ENCODE results near the gene SLC25A44.

DNA sequence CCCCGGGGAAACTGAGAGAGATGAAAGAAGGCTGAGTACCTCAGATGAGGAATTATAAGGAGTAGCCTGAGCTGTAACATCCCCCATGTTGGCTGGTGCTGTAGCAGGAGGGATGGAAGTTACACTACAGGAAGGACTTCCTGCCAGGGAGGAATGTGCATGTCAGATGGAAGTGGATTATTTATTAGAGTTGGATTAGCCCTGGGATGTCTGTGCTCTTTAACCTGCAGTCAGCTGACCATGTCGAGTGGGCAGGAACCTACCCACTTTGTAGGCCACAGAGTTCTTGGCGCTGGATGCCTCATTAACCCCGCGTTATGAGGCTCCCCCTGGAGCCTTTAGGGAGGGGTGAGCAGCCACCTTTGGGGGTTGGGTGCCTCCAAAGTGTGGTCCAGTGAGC lies 41.3 kb upstream of the SLC25A44 start:
- TF ChIP-seq CTCF (IDR thresholded peaks at IDR 0.05) (no peak), POLR2AphosphoS5 (IDR thresholded peaks at IDR 0.05; ENCODE audit: low read depth, low read length) (no peak)
